Activated T-helper 1 cell treated with anti-CD3 and anti-CD28 coated beads, Interleukin-12 subunit alpha, Interleukin-12 subunit beta, Interleukin-2, Interleukin-4 antibody, amounts not matched to agents 30 ng/mL and 10 ng/mL and 1 ng/mL, durations not matched to agents 14 hours and 24 hours and 36 hours (primary cell): ENCODE results near the gene FOCAD. TPM values are rescaled to one million over a fixed set of nuclear protein-coding genes. Genes with fewer than 3 reads are reported as not detected.

Experiments used
- DNase-seq: peaks from one replicate; pipeline ENCODE4 v3.0.0; 2021; ENCODE audit warnings: low spot score
- H3K27ac Mint-ChIP-seq: one replicate; pipeline ENCODE4 v1.8.0; 2021; ENCODE audit warnings: mild to moderate bottlenecking, mixed read lengths
- H3K27me3 Mint-ChIP-seq: one replicate; pipeline ENCODE4 v1.8.0; 2022; ENCODE audit warnings: mild to moderate bottlenecking, moderate library complexity, mixed read lengths; ENCODE audit not compliant: insufficient read depth
- H3K36me3 Mint-ChIP-seq: one replicate; pipeline ENCODE4 v1.8.0; 2021; ENCODE audit warnings: low read depth, mixed read lengths
- H3K4me1 Mint-ChIP-seq: one replicate; pipeline ENCODE4 v1.8.0; 2021; ENCODE audit warnings: low read depth, mixed read lengths
- H3K4me3 Mint-ChIP-seq: one replicate; pipeline ENCODE4 v1.8.0; 2021; ENCODE audit warnings: mild to moderate bottlenecking, moderate library complexity, mixed read lengths
- H3K9me3 Mint-ChIP-seq: one replicate; pipeline ENCODE4 v1.8.0; 2021; ENCODE audit warnings: mixed read lengths
- intact Hi-C: fragments of 100-400 bp; cut with micrococcal nuclease; formaldehyde crosslinking; loops from one replicate; pipeline ENCODE4 v1.15.1; 2024
- total RNA-seq: library from RNA; stranded (reverse); gene quantifications from 2 replicates; pipeline ENCODE4 v1.2.3, GENCODE V29; 2022

FOCAD gene
- total RNA-seq, 1 donor from 2014 or later, result 31.2 TPM

GRCh38 chr9:21015995-21016394, 331.9 kb downstream of the FOCAD start:
- intact Hi-C loops, result no loop called here
- H3K27ac Mint-ChIP-seq, result no peak overlapping the region
- no peaks in the 10 kb centered on the region for H3K9me3 Mint-ChIP-seq
- H3K4me1 Mint-ChIP-seq, result no peaks in the 10 kb centered on the region
- DNase-seq, result no peak
- no peak overlapping the region for H3K4me3 Mint-ChIP-seq
- H3K27me3 Mint-ChIP-seq, result no peaks in the 10 kb centered on the region
- H3K36me3 Mint-ChIP-seq, result peaks cover 52% of the 10 kb centered on the region

- Mint-ChIP-seq H3K4me3 (no peak overlapping the region), H3K27ac (no peak overlapping the region), H3K27me3 (no peaks in the 10 kb centered on the region), H3K9me3 (no peaks in the 10 kb centered on the region), H3K36me3 (peaks cover 50% of the 10 kb centered on the region), H3K4me1 (no peaks in the 10 kb centered on the region)
- intact Hi-C loops, result no loop called here
- no peak for DNase-seq
Observed at GRCh38 chr9:21016701-21017491, 332.8 kb downstream of the FOCAD start.

- DNase-seq, result no peak
- Mint-ChIP-seq H3K9me3 (no peaks in the 10 kb centered on the region), H3K4me3 (no peak overlapping the region), H3K36me3 (peaks cover 50% of the 10 kb centered on the region), H3K27ac (no peak overlapping the region), H3K4me1 (no peaks in the 10 kb centered on the region), H3K27me3 (no peaks in the 10 kb centered on the region)
- intact Hi-C loops, result no loop called here
Observed at GRCh38 chr9:21018177-21018576, 334.1 kb downstream of the FOCAD start.

GRCh38 chr9:21023861-21024260, 339.8 kb downstream of the FOCAD start:
- DNase-seq, result no peak
- H3K4me3 Mint-ChIP-seq, result no peak overlapping the region
- H3K36me3 Mint-ChIP-seq, result peaks cover 47% of the 10 kb centered on the region
- H3K27ac Mint-ChIP-seq, result no peak overlapping the region
- peaks cover 12% of the 10 kb centered on the region for H3K4me1 Mint-ChIP-seq
- H3K9me3 Mint-ChIP-seq, result no peaks in the 10 kb centered on the region
- no peaks in the 10 kb centered on the region for H3K27me3 Mint-ChIP-seq
- intact Hi-C loops, result no loop called here

- H3K27ac Mint-ChIP-seq, result no peak overlapping the region
- DNase-seq, result no peak
- peaks cover 30% of the 10 kb centered on the region for H3K36me3 Mint-ChIP-seq
- no peaks in the 10 kb centered on the region for H3K9me3 Mint-ChIP-seq
- H3K4me1 Mint-ChIP-seq, result peaks cover 13% of the 10 kb centered on the region
- H3K27me3 Mint-ChIP-seq, result no peaks in the 10 kb centered on the region
- no peak overlapping the region for H3K4me3 Mint-ChIP-seq
- intact Hi-C loops, result no loop called here
Observed at GRCh38 chr9:21027295-21027694, 343.2 kb downstream of the FOCAD start.

GRCh38 chr9:21028466-21028865, 344.4 kb downstream of the FOCAD start:
- H3K27me3 Mint-ChIP-seq, result no peaks in the 10 kb centered on the region
- no peaks in the 10 kb centered on the region for H3K9me3 Mint-ChIP-seq
- no peak overlapping the region for H3K27ac Mint-ChIP-seq
- H3K36me3 Mint-ChIP-seq, result peaks cover 26% of the 10 kb centered on the region
- H3K4me3 Mint-ChIP-seq, result no peak overlapping the region
- no peak for DNase-seq
- H3K4me1 Mint-ChIP-seq, result peaks cover 23% of the 10 kb centered on the region
- intact Hi-C loops, result no loop called here

GRCh38 chr9:21029661-21030060, 345.6 kb downstream of the FOCAD start:
- Mint-ChIP-seq H3K36me3 (peaks cover 25% of the 10 kb centered on the region), H3K27me3 (no peaks in the 10 kb centered on the region), H3K4me3 (no peak overlapping the region), H3K4me1 (peaks cover 23% of the 10 kb centered on the region), H3K9me3 (no peaks in the 10 kb centered on the region), H3K27ac (no peak overlapping the region)
- no peak for DNase-seq
- intact Hi-C loops, result loop anchor here (1.0 to 10.0 kb wide), 11 partner anchors 305 to 1645 kb away; partner anchors contain the start of genes KLHL9, MLLT3 and RPS6

- DNase-seq, result peak; percentile 10
- no peak overlapping the region for H3K4me3 Mint-ChIP-seq
- H3K4me1 Mint-ChIP-seq, result peaks cover 23% of the 10 kb centered on the region
- H3K36me3 Mint-ChIP-seq, result peaks cover 23% of the 10 kb centered on the region
- intact Hi-C loops, result loop anchor here (1.0 to 10.0 kb wide), 14 partner anchors 29 to 1646 kb away; partner anchors contain the start of genes KLHL9, MLLT3 and RPS6
- no peak overlapping the region for H3K27ac Mint-ChIP-seq
- H3K9me3 Mint-ChIP-seq, result no peaks in the 10 kb centered on the region
- H3K27me3 Mint-ChIP-seq, result no peaks in the 10 kb centered on the region
Observed at GRCh38 chr9:21030389-21031035, 346.5 kb downstream of the FOCAD start.

- Mint-ChIP-seq H3K9me3 (no peaks in the 10 kb centered on the region), H3K4me3 (peak within 1 kb of the TSS; percentile 63), H3K27me3 (no peaks in the 10 kb centered on the region), H3K27ac (peak within 1 kb of the TSS; percentile 27), H3K36me3 (peaks cover 17% of the 10 kb centered on the region), H3K4me1 (peaks cover 23% of the 10 kb centered on the region)
- peak; percentile 67 for DNase-seq
- intact Hi-C loops, result loop anchor here (1.0 to 10.0 kb wide), 13 partner anchors 30 to 1646 kb away; partner anchors contain the start of genes KLHL9, MLLT3 and RPS6
Observed at GRCh38 chr9:21031091-21031807, 347.2 kb downstream of the FOCAD start, which contains the start of gene HACD4. Gene HACD4, minus strand, starts transcription at chr9:21031640. Its CDS starts 50 bp downstream, at chr9:21031590.

GRCh38 chr9:21031808-21032183, 347.7 kb downstream of the FOCAD start:
- intact Hi-C loops, result loop anchor here (1.0 to 10.0 kb wide), 13 partner anchors 30 to 1647 kb away; partner anchors contain the start of genes KLHL9, MLLT3 and RPS6
- Mint-ChIP-seq H3K4me3 (peak overlapping the region; percentile 63), H3K9me3 (no peaks in the 10 kb centered on the region), H3K4me1 (peaks cover 21% of the 10 kb centered on the region), H3K27me3 (no peaks in the 10 kb centered on the region), H3K27ac (peak overlapping the region; percentile 27), H3K36me3 (peaks cover 14% of the 10 kb centered on the region)
- no peak for DNase-seq

GRCh38 chr9:21037278-21037677, 353.2 kb downstream of the FOCAD start:
- peaks cover 2% of the 10 kb centered on the region for H3K27me3 Mint-ChIP-seq
- H3K36me3 Mint-ChIP-seq, result peaks cover 5% of the 10 kb centered on the region
- H3K4me3 Mint-ChIP-seq, result no peak overlapping the region
- intact Hi-C loops, result loop anchor here (10.0 kb wide), 4 partner anchors 298 to 1652 kb away; partner anchors contain the start of genes KLHL9 and RPS6
- H3K4me1 Mint-ChIP-seq, result peaks cover 17% of the 10 kb centered on the region
- no peak overlapping the region for H3K27ac Mint-ChIP-seq
- no peak for DNase-seq
- no peaks in the 10 kb centered on the region for H3K9me3 Mint-ChIP-seq

- Mint-ChIP-seq H3K4me3 (no peak overlapping the region), H3K36me3 (peaks cover 3% of the 10 kb centered on the region), H3K9me3 (no peaks in the 10 kb centered on the region), H3K27me3 (peaks cover 9% of the 10 kb centered on the region), H3K27ac (no peak overlapping the region), H3K4me1 (peaks cover 7% of the 10 kb centered on the region)
- DNase-seq, result no peak
- intact Hi-C loops, result loop anchor here (10.0 kb wide), 4 partner anchors 295 to 1655 kb away; partner anchors contain the start of genes KLHL9 and RPS6
Observed at GRCh38 chr9:21039302-21039701, 355.2 kb downstream of the FOCAD start.
